Transverse colon (tissue), 4 donors: ENCODE data around the gene PXDC1. TPM values are rescaled to one million over a fixed set of nuclear protein-coding genes. Genes with fewer than 3 reads are reported as not detected.

Experiments used
- DNase-seq: peaks from one replicate; pipeline ENCODE4 v3.0.0-alpha.2; 2019
- H3K27ac ChIP-seq, 4 donors: fragments of 200-600 bp; sonication (generic); 2 replicates each; pipeline ENCODE4 v1.5.1; 2016 to 2018; ENCODE audit warnings: inconsistent platforms in 4 of 4
- H3K27me3 ChIP-seq: fragments of 200-600 bp; sonication (generic); 2 replicates; pipeline ENCODE4 v1.5.1; 2017; ENCODE audit warnings: inconsistent platforms
- H3K36me3 ChIP-seq, 4 donors: fragments of 200-600 bp; sonication (generic); 2 replicates each; pipeline ENCODE4 v1.5.1; 2017 to 2019; ENCODE audit warnings: inconsistent platforms in 4 of 4
- H3K4me1 ChIP-seq, 4 donors: fragments of 200-600 bp; sonication (generic); 2 replicates each; pipeline ENCODE4 v1.5.1; 2017 to 2020; ENCODE audit warnings: inconsistent platforms in 4 of 4
- H3K4me3 ChIP-seq, 4 donors: fragments of 200-600 bp; sonication (generic); 1 replicate in 1 of 4; 2 replicates in 3 of 4; pipeline versions ENCODE4 v1.5.1 to v1.6.1; 2017 to 2019; ENCODE audit warnings: inconsistent platforms in 4 of 4
- H3K9me3 ChIP-seq, 2 donors: fragments of 200-600 bp; sonication (generic); 2 replicates each; pipeline ENCODE4 v1.5.1; 2017 to 2019; ENCODE audit warnings: inconsistent platforms in 2 of 2
- CTCF ChIP-seq, 5 experiments: fragments of 200-600 bp in 3 of 5; fragments of 450-650 bp in 2 of 5; sonication (generic) in 3 of 5; IDR thresholded peaks; 1 replicate in 2 of 5; 2 replicates in 3 of 5; pipeline ENCODE4 v1.5.1; 2016 to 2017; ENCODE audit warnings: antibody characterized with exemption in 5 of 5, inconsistent platforms in 3 of 5, mild to moderate bottlenecking in 2 of 5, moderate library complexity in 1 of 5
- EP300 ChIP-seq: sonication (generic); formaldehyde crosslinking; IDR thresholded peaks from one replicate; pipeline ENCODE4 v1.6.1; 2017; ENCODE audit warnings: antibody characterized with exemption, low read depth
- POLR2A ChIP-seq: fragments of 450-650 bp; IDR thresholded peaks from one replicate; pipeline ENCODE4 v1.6.1; 2016; ENCODE audit warnings: antibody characterized with exemption, mild to moderate bottlenecking, moderate library complexity
- POLR2AphosphoS5 ChIP-seq, 3 donors: sonication (generic); formaldehyde crosslinking; IDR thresholded peaks; one replicate each; pipeline ENCODE4 v1.6.1; 2016; ENCODE audit warnings: antibody characterized with exemption in 3 of 3
- whole genome bisulfite sequencing, 2 donors: methylation state at CpG; one replicate each; pipeline ENCODE4 v1.1.5; 2018; ENCODE audit warnings: low coverage in 1 of 2; 5-methylcytosine and 5-hydroxymethylcytosine counted together
- in situ Hi-C, 4 donors: fragments of 200-750 bp; cut with MboI; loops; one replicate each; pipeline versions ENCODE4 v1.15.0 to v1.15.1; 2017; ENCODE audit warnings: low sequenced_read_pairs in 3 of 4, low pct_ligation_motif_present in 1 of 4, low pct_unique_long_range_greater_than_20kb in 1 of 4
- intact Hi-C: fragments of 100-400 bp; cut with DNase I; formaldehyde crosslinking; loops from one replicate; pipeline ENCODE4 v1.15.1; 2023; ENCODE audit warnings: low total_unique reads
- total RNA-seq, 4 donors: library from RNA; depleted of rRNA; stranded (reverse); fragments of >200 nt; gene quantifications; one replicate each; pipeline ENCODE4 v1.1.0, GENCODE V29; 2016

Gene PXDC1
- total RNA-seq, 4 donors from 2014 or later, result 14.6 to 85.4 (median 44.3) TPM

GRCh38 chr6:3724451-3725144 lies 26.9 kb downstream of the PXDC1 start:
- H3K36me3 ChIP-seq, result no peaks in the 10 kb centered on the region
- H3K27ac ChIP-seq, result no peak overlapping the region
- intact Hi-C loops, result no loop called here
- H3K27me3 ChIP-seq, result no peaks in the 10 kb centered on the region
- in situ Hi-C loops, result loop anchor here (25.0 kb wide), 5 partner anchors 262 to 612 kb away; partner anchors contain the start of genes BPHL (in 2 of the 4), ECI2 (in 1 of the 4) and SLC22A23 (in 1 of the 4)
- no peak overlapping the region for H3K4me3 ChIP-seq
- peaks cover 0 to 8% (median 4%) of the 10 kb centered on the region in 4 donors for H3K4me1 ChIP-seq
- WGBS, 2 donors, result 67 to 81% methylated on average over 4 to 14 of the region's 22 CpGs
- DNase-seq, result no peak
- H3K9me3 ChIP-seq, result no peaks in the 10 kb centered on the region
- no peak for TF ChIP-seq EP300
- no peak for TF ChIP-seq CTCF (IDR thresholded peaks at IDR 0.05)
- no peak for TF ChIP-seq POLR2AphosphoS5 (IDR thresholded peaks at IDR 0.05)
- TF ChIP-seq POLR2A, result no peak

- peaks cover 0 to 8% (median 4%) of the 10 kb centered on the region in 4 donors for H3K4me1 ChIP-seq
- H3K9me3 ChIP-seq, result no peaks in the 10 kb centered on the region
- H3K27me3 ChIP-seq, result no peaks in the 10 kb centered on the region
- intact Hi-C loops, result no loop called here
- H3K27ac ChIP-seq, result no peak overlapping the region
- in situ Hi-C loops, result no loop called here
- H3K4me3 ChIP-seq, result no peak overlapping the region
- no peaks in the 10 kb centered on the region for H3K36me3 ChIP-seq
- no peak for TF ChIP-seq POLR2A
- no peak for DNase-seq
- WGBS, 2 donors, result 94% methylated on average over 18 of the region's 18 CpGs; no CpG with 5 or more reads in 1 of the 2 donors
Observed at GRCh38 chr6:3723966-3724365, 27.5 kb downstream of the PXDC1 start.

- Histone ChIP-seq H3K9me3 (no peaks in the 10 kb centered on the region), H3K4me3 (no peak overlapping the region), H3K4me1 (peaks cover 0 to 8% (median 4%) of the 10 kb centered on the region in 4 donors), H3K27me3 (no peaks in the 10 kb centered on the region), H3K27ac (no peak overlapping the region), H3K36me3 (no peaks in the 10 kb centered on the region)
- intact Hi-C loops (no loop called here), in situ Hi-C loops (no loop called here)
- no peak for DNase-seq
- 94% methylated on average over 8 of the region's 8 CpGs; no CpG with 5 or more reads in 1 of the 2 donors for WGBS, 2 donors
- TF ChIP-seq POLR2AphosphoS5 (IDR thresholded peaks at IDR 0.05), result no peak
Observed at GRCh38 chr6:3723251-3723650, 28.3 kb downstream of the PXDC1 start.

- intact Hi-C loops (no loop called here), in situ Hi-C loops (no loop called here)
- H3K27ac ChIP-seq, result peak overlapping the region in 1 of 4 donors; percentile 5
Observed at GRCh38 chr6:3722785-3723184, 28.7 kb downstream of the PXDC1 start.

More at GRCh38 chr6:3722785-3723184, 28.7 kb downstream of the PXDC1 start:
- peaks cover 0 to 8% (median 4%) of the 10 kb centered on the region in 4 donors for H3K4me1 ChIP-seq
- no peak for DNase-seq
- no peak overlapping the region for H3K4me3 ChIP-seq
- H3K9me3 ChIP-seq, result no peaks in the 10 kb centered on the region
- no peaks in the 10 kb centered on the region for H3K36me3 ChIP-seq
- WGBS, 2 donors, result 83% methylated on average over 9 of the region's 9 CpGs; no CpG with 5 or more reads in 1 of the 2 donors
- no peaks in the 10 kb centered on the region for H3K27me3 ChIP-seq
- no peak for TF ChIP-seq POLR2AphosphoS5 (IDR thresholded peaks at IDR 0.05)
- no peak for TF ChIP-seq EP300
- no peak for TF ChIP-seq POLR2A
- no peak for TF ChIP-seq CTCF (IDR thresholded peaks at IDR 0.05)
